Right ventricle myocardium superior (tissue), 1 donor: ENCODE results near the gene PRKCG. TPM values are rescaled to one million over a fixed set of nuclear protein-coding genes. Genes with fewer than 3 reads are reported as not detected.
"Not testable (repeated sequence)": the region's sequence is repeated elsewhere in the genome, so short reads cannot be mapped to it uniquely, and the experiment has no call there.

Source experiments
- ATAC-seq: fragments of 200-7000 bp; cut with Tn5 transposase; one replicate; pipeline ENCODE4 v1.9.1; 2020; ENCODE audit warnings: mild to moderate bottlenecking; ENCODE audit not compliant: poor library complexity
- DNase-seq: peaks from one replicate; pipeline ENCODE4 v3.0.0-alpha.2; 2020
- intact Hi-C: fragments of 100-400 bp; cut with DNase I; formaldehyde crosslinking; loops from one replicate; pipeline ENCODE4 v1.11.2; 2022
- long read RNA-seq: library from polyadenylated mRNA; unstranded; transcript quantifications from one replicate; pipeline ENCODE4 v2.0.0, GENCODE V29; 2021
- total RNA-seq: library from RNA; stranded (reverse); fragmentation: NEBNext Ultra II Directional; extraction: Animal tissue kit (Norgen Biotek cat#: 25700); gene quantifications from one replicate; pipeline ENCODE4 v1.2.1, GENCODE V29; 2021
- donor health status: DM: no; HTN: yes; CAD: no; lungs with severe emphysema.

Gene PRKCG
- total RNA-seq: not detected
- long read RNA-seq: 0 reads

GRCh38 chr19:53881482-53882390, at the start of gene PRKCG:
Gene PRKCG (plus strand): TSS chr19:53882197. CDS start chr19:53882495, 298 bp downstream.
- intact Hi-C loops: no loop called here
- no peak for ATAC-seq

GRCh38 chr19:53832861-53833260, 49.1 kb upstream of the PRKCG start:
- DNase-seq, intact Hi-C loops, ATAC-seq: not testable (repeated sequence)

More at GRCh38 chr19:53881482-53882390, at the start of gene PRKCG:
- peak; percentile 62 for DNase-seq

DNA sequence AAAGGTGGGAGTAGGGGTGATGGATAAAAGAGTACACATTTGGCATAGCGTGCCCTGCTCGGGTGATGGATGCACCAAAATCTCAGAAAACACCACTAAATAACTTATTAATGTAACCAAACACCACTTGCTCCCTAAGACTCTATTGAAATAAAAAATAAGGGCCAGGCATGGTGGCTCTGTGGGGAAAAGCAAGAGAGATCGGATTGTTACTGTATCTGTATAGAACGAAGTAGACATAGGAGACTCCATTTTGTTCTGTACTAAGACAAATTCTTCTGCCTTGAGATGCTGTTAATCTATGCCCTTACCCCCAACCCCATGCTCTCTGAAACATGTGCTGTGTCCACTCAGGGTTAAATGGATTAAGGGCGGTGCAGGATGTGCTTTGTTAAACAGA, 43.6 kb upstream of the PRKCG start:
- DNase-seq, ATAC-seq, intact Hi-C loops: not testable (repeated sequence)

DNA sequence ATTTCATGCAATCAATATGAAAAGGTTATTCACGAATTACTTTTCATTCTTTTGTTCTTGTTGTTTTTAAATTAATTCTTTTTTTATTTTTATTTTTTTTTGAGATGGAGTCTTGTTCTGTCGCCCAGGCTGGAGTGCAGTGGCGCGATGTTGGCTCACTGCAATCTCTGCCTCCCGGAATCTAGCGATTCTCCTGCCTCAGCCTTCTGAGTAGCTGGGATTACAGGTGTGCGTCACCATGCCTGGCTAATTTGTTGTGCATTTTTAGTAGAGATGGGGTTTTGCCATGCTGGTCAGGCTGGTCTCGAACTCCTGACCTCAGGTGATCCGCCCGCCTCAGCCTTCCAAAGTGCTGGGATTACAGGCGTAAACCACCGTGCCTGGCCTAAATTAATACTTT, 41.8 kb upstream of the PRKCG start:
- intact Hi-C loops: loop anchor here (10.0 kb wide), 1 partner anchor 65 kb away; the partner anchor contains the start of gene CACNG7
- DNase-seq, ATAC-seq: not testable (repeated sequence)

DNA sequence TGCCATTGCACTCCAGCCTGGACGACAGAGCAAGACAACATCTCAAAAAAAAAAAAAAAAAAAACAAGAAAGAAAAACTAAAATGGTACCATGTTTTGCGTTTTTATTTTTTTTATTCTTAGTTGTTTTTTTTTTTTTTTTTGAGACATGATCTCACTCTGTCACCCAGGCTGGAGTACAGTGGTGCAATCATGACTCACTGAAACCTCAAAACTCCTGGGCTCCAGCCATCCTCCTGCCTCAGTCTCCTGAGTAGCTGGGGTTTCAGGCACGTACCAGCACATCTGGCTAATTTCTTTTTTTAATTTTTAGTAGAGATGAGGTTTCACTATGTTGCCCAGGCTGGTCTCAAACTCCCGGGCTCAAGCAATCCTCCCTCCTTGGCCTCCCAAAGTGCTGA, 41.1 kb upstream of the PRKCG start:
- not testable (repeated sequence) for ATAC-seq, DNase-seq
- intact Hi-C loops: loop anchor here (10.0 kb wide), 1 partner anchor 64 kb away; the partner anchor contains the start of gene CACNG7

GRCh38 chr19:53844849-53845246, 37.1 kb upstream of the PRKCG start:
- no peak for DNase-seq
- intact Hi-C loops: loop anchor here (10.0 kb wide), 1 partner anchor 60 kb away; the partner anchor contains the start of gene CACNG7
- ATAC-seq: no peak

DNA sequence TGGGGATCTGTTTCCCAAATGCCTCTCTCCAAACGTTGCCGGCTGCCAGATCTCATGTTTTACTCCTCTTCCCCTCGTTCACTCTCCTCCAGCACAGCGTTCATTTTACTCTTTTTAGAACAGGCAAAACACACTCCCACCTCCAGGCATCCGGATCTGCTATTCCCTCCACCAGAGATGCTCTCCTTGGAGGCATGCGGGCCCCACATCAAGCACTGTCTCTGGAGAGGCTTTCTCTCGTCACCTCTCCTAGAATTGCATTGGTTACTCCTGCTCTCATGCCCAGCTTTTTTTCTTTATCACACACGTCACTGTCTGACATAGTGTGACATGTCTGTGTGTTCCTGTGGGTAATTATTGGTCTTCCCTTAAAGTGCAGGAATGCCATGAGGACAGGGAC, 34.4 kb upstream of the PRKCG start:
- ATAC-seq: no peak
- DNase-seq: no peak
- intact Hi-C loops: loop anchor here (10.0 kb wide), 1 partner anchor 57 kb away; the partner anchor contains the start of gene CACNG7

DNA sequence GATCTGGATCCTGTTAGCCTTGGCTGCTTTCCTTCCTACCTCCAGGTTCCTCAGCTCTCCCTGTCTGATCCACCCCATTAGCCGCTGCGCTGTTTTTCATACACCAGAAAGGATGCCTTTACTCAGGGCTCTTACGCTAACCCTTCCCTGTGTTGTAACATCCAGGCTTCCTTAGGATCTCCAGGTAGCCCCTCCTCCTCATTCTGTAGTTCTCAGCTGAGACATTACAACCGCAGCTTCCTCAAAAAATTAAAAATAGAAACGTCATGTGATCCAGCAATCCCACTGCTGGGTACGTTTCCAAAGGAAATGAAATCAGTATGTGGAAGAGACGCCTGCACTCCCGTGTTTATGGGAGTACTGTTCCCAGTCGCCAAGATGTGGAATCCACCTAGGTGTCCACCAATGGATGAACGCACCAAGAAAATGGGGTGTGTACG, 32.7 kb upstream of the PRKCG start:
- intact Hi-C loops: loop anchor here (10.0 kb wide), 1 partner anchor 56 kb away; the partner anchor contains the start of gene CACNG7
- no peak for DNase-seq

GRCh38 chr19:53853707-53854106, 28.3 kb upstream of the PRKCG start:
- DNase-seq: no peak
- intact Hi-C loops: no loop called here
- ATAC-seq: no peak

More for the DNA sequence above, 32.7 kb upstream of the PRKCG start:
- peak; percentile 56 for ATAC-seq

DNA sequence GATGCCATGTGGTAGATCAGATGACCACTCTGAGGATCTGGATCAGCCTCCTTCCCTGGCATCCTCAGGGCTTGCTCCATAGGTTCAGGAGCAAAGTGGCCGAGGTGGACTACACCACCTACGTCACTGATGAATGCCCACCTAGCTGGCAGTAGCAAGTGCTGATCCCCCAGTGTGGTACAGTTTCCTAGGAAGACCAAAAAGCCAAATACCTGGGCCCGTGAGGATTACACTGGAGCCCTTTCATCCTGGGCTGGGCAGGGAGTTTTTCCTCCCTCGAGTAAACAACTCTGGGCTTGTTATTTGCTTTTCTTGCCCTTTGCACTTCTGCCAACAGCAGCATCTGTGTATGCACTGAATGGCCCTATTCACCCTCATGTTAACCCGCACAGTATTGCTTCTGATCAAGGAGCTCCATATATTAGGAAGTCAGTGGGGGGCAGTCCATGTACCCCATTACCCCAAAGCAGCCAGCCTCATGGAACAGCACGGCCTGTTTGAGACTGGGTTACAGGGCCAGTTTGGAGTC, 17.6 kb upstream of the PRKCG start:
- intact Hi-C loops: no loop called here
- ATAC-seq (no peak), DNase-seq (peak; percentile 24)

GRCh38 chr19:53865523-53865917, 16.5 kb upstream of the PRKCG start:
- DNase-seq (no peak), ATAC-seq (no peak)
- intact Hi-C loops: no loop called here

GRCh38 chr19:53865918-53866864, 15.8 kb upstream of the PRKCG start:
- DNase-seq (peak; percentile 93), ATAC-seq (peak; percentile 56)
- intact Hi-C loops: no loop called here

- intact Hi-C loops: no loop called here
- DNase-seq (peak; percentile 51), ATAC-seq (no peak)
Measured at GRCh38 chr19:53866865-53867224, 15.2 kb upstream of the PRKCG start.

GRCh38 chr19:53867225-53868090, 14.5 kb upstream of the PRKCG start, which contains the start of gene MYADM:
Gene MYADM (plus strand): TSS chr19:53867883. CDS start chr19:53873530, 5,647 bp downstream.
- intact Hi-C loops: no loop called here
- peak; percentile 100 for DNase-seq
- peak; percentile 80 for ATAC-seq

DNA sequence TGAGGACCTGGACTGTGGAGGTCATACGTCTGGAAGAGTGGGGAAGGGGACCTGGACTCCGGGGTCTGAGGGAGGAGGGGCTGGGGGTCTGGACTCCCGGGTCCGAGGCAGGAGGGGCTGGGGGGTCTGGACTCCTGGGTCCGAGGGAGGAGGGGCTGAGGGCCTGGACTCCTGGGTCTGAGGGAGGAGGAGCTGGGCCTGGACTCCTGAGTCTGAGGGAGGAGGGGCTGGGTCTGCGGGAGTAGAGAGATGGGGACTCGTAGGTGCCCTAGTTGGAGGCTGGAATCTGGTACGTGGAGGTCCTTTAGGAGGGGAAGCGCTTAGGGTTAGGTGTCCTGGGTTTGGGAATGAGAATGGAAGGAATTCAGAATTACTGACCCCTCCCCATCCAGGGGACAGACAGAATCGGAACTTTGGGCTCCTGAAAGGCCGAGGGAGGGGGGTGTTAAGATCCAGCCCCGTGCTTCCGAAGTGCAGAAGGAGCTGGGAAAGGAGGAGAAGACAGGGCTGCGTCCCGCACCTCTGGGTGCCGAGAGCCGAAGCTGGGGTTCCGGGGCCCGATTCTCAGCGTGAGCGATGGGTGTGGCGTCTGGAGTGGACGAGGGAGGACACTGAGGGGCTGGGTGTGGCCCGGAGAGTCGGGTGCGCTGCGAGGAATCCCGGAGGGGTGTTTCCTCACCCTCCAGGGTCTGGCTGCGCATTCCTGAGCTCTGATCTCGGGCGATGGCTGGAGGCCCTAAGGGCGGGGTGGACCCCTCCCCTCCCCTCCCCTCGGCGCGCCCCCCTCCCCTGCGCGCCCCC, 13.7 kb upstream of the PRKCG start:
- DNase-seq (peak; percentile 81), ATAC-seq (peak; percentile 34)
- intact Hi-C loops: no loop called here

- peak; percentile 96 for DNase-seq
- intact Hi-C loops: no loop called here
- ATAC-seq: peak; percentile 73
Measured at GRCh38 chr19:53868892-53869804, 12.8 kb upstream of the PRKCG start.
